Measurements from ENCODE around the gene TNIK.

Gene TNIK

DNA sequence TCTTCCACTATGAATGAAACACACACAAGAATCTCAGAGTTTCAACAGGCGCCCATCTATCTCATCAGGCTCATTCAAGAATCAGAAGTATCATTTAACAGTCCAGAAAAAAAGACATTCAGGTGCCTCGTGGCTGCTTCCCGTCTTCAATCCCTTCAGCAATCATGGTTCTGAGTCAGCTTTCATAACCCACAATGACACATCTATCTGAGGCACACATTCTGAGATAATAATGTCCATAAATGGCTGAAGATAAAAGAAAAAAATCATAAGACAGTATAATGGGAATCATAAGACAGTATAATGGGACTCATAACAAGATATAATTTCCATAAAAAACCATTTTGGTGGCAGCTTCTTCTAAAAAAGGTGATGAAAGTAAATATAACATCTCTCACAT, 52.4 kb downstream of the TNIK start:
- no peak for TF ChIP-seq CTCF (IDR thresholded peaks at IDR 0.05; ENCODE audit: insufficient read depth, low read length, missing control alignments)
- ChIA-PET CTCF (no interaction called here), POLR2A (no interaction called here)
- H3K4me3 ChIP-seq (ENCODE audit: low read depth, low read length), result no peak overlapping the region
- DNase-seq (ENCODE audit: low read depth, low spot score), result peak; percentile 42

- CTCF ChIA-PET, result no interaction called here
- no peak for DNase-seq (ENCODE audit: low read depth, low spot score)
- POLR2A ChIA-PET, result no interaction called here
- H3K4me3 ChIP-seq (ENCODE audit: low read depth, low read length), result no peak overlapping the region
- TF ChIP-seq CTCF (IDR thresholded peaks at IDR 0.05; ENCODE audit: insufficient read depth, low read length, missing control alignments), result no peak
These were observed 55.7 kb downstream of the TNIK start for GRCh38 chr3:171404376-171404967.

GRCh38 chr3:171402281-171402680, 57.9 kb downstream of the TNIK start:
- no peak for TF ChIP-seq CTCF (IDR thresholded peaks at IDR 0.05; ENCODE audit: insufficient read depth, low read length, missing control alignments)
- ChIA-PET CTCF (interaction anchor here (1.1 kb wide), 1 partner anchor 164 kb away, joined by 3 read pairs; no protein-coding TSS in a partner anchor), POLR2A (no interaction called here)
- no peak for DNase-seq (ENCODE audit: low read depth, low spot score)
- no peak overlapping the region for H3K4me3 ChIP-seq (ENCODE audit: low read depth, low read length)

GRCh38 chr3:171401432-171401831, 58.8 kb downstream of the TNIK start:
- ChIA-PET POLR2A (no interaction called here), CTCF (interaction anchor here (1.1 kb wide), 1 partner anchor 165 kb away, joined by 3 read pairs; no protein-coding TSS in a partner anchor)
- DNase-seq (ENCODE audit: low read depth, low spot score), result no peak
- no peak for TF ChIP-seq CTCF (IDR thresholded peaks at IDR 0.05; ENCODE audit: insufficient read depth, low read length, missing control alignments)
- H3K4me3 ChIP-seq (ENCODE audit: low read depth, low read length), result no peak overlapping the region

DNA sequence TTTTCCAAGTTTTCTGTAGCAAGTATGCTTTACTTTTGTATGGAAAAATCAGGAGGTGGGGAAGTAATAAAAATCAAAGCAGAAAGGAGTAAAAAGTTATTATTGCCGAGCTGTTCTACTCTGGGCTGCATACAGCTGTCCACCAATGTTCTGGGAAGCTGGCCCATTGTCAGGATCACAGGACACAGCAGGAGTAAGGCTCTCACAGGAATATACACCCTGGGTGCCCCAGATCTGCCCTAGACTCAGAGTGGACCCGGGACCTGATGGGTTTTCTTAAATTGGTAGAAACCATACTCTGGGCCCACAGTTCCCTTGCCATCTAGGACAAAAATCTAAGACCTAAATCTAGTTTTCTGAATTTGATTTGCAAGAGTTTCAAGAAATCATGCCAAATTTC, 60.4 kb downstream of the TNIK start:
- ChIA-PET POLR2A (no interaction called here), CTCF (no interaction called here)
- TF ChIP-seq CTCF (IDR thresholded peaks at IDR 0.05; ENCODE audit: insufficient read depth, low read length, missing control alignments), result no peak

GRCh38 chr3:171398343-171398742, 61.9 kb downstream of the TNIK start:
- CTCF ChIA-PET, result no interaction called here
- no peak for DNase-seq (ENCODE audit: low read depth, low spot score)
- POLR2A ChIA-PET, result no interaction called here
- TF ChIP-seq CTCF (IDR thresholded peaks at IDR 0.05; ENCODE audit: insufficient read depth, low read length, missing control alignments), result no peak
- no peak overlapping the region for H3K4me3 ChIP-seq (ENCODE audit: low read depth, low read length)

More for the DNA sequence above, 60.4 kb downstream of the TNIK start:
- H3K4me3 ChIP-seq (ENCODE audit: low read depth, low read length), result no peak overlapping the region
- DNase-seq (ENCODE audit: low read depth, low spot score), result no peak
